Psoas muscle (tissue), 8 donors: ENCODE results near the gene HSBP1L1. TPM values are rescaled to one million over a fixed set of nuclear protein-coding genes. Genes with fewer than 3 reads are reported as not detected.
A peak's percentile ranks its signal among the peaks of the same experiment; 100 is the strongest.

Experiments used
- ATAC-seq, 4 donors: fragments of 200-7000 bp; cut with Tn5 transposase; one replicate each; pipeline ENCODE4 v1.9.1; 2020; ENCODE audit warnings: moderate library complexity in 3 of 4, mild to moderate bottlenecking in 2 of 4
- DNase-seq, 2 donors: peaks; one replicate each; pipeline ENCODE4 v3.0.0-alpha.2; 2020
- H3K27ac ChIP-seq: fragments of 200-600 bp; one replicate; pipeline ENCODE4 v1.8.0; 2022
- H3K27me3 ChIP-seq, 3 donors: fragments of 200-600 bp in 1 of 3; one replicate each; pipeline versions ENCODE4 v1.6.1 to v1.8.0; 2013 to 2022; ENCODE audit warnings: low read length in 2 of 3, mild to moderate bottlenecking in 2 of 3, moderate library complexity in 1 of 3; ENCODE audit not compliant: insufficient read depth in 3 of 3
- H3K36me3 ChIP-seq, 2 donors: fragments of 200-600 bp in 1 of 2; one replicate each; pipeline versions ENCODE4 v1.6.1 to v1.8.0; 2013 to 2022; ENCODE audit warnings: low read depth in 1 of 2, mild to moderate bottlenecking in 1 of 2, moderate library complexity in 1 of 2; ENCODE audit not compliant: insufficient read depth in 1 of 2
- H3K4me1 ChIP-seq: fragments of 200-600 bp; one replicate; pipeline ENCODE4 v1.8.0; 2022
- H3K4me3 ChIP-seq: fragments of 200-600 bp; one replicate; pipeline ENCODE4 v1.8.0; 2022; ENCODE audit warnings: mild to moderate bottlenecking
- H3K9me3 ChIP-seq: fragments of 200-600 bp; one replicate; pipeline ENCODE4 v1.8.0; 2022
- WGBS, 3 donors: extraction: QIAGEN DNeasy Blood & Tissue Kit; methylation state at CpG; one replicate each; pipeline versions ENCODE4 v1.1.6 to v1.1.7; 2013; 5-methylcytosine and 5-hydroxymethylcytosine counted together
- intact Hi-C, 2 donors: fragments of 100-400 bp; cut with DNase I; formaldehyde crosslinking; loops; one replicate each; pipeline versions ENCODE4 v1.11.0 to v1.14.2; 2022
- polyA plus RNA-seq, 3 donors: library from polyadenylated mRNA; stranded (reverse); fragments of 200-250 nt; gene quantifications; one replicate each; pipeline ENCODE4 v1.2.3, GENCODE V29; 2013
- total RNA-seq, 4 donors: library from RNA; stranded (reverse); fragmentation: NEBNext Ultra II Directional in 2 of 4; extraction: Animal tissue kit (Norgen Biotek cat#: 25700) in 2 of 4; gene quantifications; one replicate each; pipeline versions ENCODE4 v1.2.1 to v1.2.4, GENCODE V29; 2021 to 2023
- TF ChIP-seq, protein P1 (sequence below): fragments of 200-600 bp; IDR thresholded peaks from one replicate; pipeline ENCODE4 v1.8.0; 2022; ENCODE audit warnings: antibody characterized with exemption
- donor health status: healthy with polysubstance abuse.
- donor health status: DM: no; HTN: no; CAD: no; lungs with moderate emphysema.
- donor health status: Bipolar disorder and iron deficiency.
- donor health status: healthy.
- donor health status: DM: yes; HTN: yes; CAD: no.
- donor health status: DM: no; HTN: no; CAD: no.
- donor health status: DM: no; HTN: no; CAD: no.
- donor health status: DM: yes; HTN: yes; CAD: no.

Gene HSBP1L1
- total and polyA plus RNA-seq, 7 donors, result 2.5 to 11.9 (median 8.7) TPM

DNA sequence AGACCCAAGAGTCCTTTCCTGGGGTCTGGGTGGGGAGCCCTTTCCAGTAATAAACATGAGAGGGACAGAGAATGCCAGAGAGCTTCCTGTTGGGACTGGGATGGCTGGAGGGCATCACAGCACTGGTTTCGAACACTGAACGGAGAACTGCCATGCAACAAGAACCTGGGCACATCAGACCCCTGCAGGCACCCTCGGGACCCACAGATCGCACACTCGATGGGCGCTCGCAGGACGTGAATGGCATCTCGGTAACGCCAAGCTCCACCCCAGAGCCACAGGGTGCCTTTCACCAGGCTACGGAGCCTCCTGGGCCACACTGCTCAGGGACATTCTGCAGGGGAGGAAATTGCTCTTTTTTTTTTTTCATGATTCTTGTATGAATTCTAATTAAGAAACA, 38.1 kb upstream of the HSBP1L1 start:
- Histone ChIP-seq H3K4me1 (peaks cover 30% of the 10 kb centered on the region), H3K4me3 (no peak overlapping the region), H3K27me3 (no peaks in the 10 kb centered on the region), H3K9me3 (peaks cover 10% of the 10 kb centered on the region), H3K27ac (no peak overlapping the region), H3K36me3 (peaks cover 0 to 19% of the 10 kb centered on the region in 2 donors)
- DNase-seq, result peak in 1 of 2 donors; percentile 43
- TF ChIP-seq, protein P1, sequence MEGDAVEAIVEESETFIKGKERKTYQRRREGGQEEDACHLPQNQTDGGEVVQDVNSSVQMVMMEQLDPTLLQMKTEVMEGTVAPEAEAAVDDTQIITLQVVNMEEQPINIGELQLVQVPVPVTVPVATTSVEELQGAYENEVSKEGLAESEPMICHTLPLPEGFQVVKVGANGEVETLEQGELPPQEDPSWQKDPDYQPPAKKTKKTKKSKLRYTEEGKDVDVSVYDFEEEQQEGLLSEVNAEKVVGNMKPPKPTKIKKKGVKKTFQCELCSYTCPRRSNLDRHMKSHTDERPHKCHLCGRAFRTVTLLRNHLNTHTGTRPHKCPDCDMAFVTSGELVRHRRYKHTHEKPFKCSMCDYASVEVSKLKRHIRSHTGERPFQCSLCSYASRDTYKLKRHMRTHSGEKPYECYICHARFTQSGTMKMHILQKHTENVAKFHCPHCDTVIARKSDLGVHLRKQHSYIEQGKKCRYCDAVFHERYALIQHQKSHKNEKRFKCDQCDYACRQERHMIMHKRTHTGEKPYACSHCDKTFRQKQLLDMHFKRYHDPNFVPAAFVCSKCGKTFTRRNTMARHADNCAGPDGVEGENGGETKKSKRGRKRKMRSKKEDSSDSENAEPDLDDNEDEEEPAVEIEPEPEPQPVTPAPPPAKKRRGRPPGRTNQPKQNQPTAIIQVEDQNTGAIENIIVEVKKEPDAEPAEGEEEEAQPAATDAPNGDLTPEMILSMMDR, result no peak
- ATAC-seq, result no peak
- intact Hi-C loops, result loop anchor here in 1 of 2 donors (10.0 kb wide), 1 partner anchor 252 kb away; the partner anchor contains the start of gene CTDP1
- 92 to 94% (median 93%) methylated on average over 11 of the region's 11 CpGs for WGBS, 3 donors

DNA sequence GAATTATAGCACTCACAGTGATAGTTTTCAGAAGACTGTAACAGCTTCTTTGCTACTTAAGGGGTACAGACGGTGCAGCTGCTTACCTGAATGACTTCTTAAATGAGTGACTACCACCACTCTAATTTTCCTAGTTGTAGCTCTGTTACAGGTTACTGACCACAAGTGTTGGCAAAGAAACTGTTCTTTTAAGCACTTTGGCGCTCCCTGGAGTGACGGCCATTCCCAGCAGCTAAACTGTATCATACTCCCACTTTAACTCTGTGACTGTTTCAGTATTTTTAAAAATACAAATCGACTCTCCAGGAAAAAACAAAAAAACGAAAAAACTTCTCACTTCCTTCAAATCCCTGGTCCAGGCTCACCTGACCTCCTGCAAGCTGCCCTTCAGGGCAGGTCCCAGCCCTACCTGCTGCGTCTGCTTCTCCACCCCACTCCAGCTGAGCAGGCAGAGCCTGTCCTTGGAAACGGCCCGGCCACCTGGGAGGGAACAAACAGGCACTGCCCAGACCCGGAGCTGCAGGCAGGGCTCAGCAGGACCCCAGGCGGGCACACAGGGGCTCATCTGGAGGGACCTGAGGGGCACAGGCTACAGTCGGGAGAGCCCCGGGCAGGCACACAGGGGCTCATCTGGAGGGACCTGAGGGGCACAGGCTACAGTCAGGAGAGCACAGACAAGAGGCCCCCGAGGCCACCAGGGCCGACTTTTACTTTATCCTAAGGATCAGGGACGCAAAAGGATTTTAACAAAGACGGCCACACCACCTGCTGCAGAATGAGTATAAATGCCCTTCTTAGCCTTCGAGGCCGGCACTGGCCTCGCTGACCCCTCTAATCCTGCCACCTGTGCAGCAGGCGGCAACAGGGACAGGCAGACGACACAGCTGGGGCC, 37.5 kb upstream of the HSBP1L1 start:
- Histone ChIP-seq H3K4me1 (peaks cover 30% of the 10 kb centered on the region), H3K9me3 (peaks cover 10% of the 10 kb centered on the region), H3K27ac (no peak overlapping the region), H3K27me3 (no peaks in the 10 kb centered on the region), H3K36me3 (peaks cover 0 to 19% of the 10 kb centered on the region in 2 donors), H3K4me3 (no peak overlapping the region)
- intact Hi-C loops, result loop anchor here in 1 of 2 donors (10.0 kb wide), 1 partner anchor 252 kb away; the partner anchor contains the start of gene CTDP1
- ATAC-seq (no peak), DNase-seq (peak in 1 of 2 donors; percentile 52)
- TF ChIP-seq, protein P1, result no peak
- 68 to 85% (median 73%) methylated on average over 21 of the region's 21 CpGs for WGBS, 3 donors

DNA sequence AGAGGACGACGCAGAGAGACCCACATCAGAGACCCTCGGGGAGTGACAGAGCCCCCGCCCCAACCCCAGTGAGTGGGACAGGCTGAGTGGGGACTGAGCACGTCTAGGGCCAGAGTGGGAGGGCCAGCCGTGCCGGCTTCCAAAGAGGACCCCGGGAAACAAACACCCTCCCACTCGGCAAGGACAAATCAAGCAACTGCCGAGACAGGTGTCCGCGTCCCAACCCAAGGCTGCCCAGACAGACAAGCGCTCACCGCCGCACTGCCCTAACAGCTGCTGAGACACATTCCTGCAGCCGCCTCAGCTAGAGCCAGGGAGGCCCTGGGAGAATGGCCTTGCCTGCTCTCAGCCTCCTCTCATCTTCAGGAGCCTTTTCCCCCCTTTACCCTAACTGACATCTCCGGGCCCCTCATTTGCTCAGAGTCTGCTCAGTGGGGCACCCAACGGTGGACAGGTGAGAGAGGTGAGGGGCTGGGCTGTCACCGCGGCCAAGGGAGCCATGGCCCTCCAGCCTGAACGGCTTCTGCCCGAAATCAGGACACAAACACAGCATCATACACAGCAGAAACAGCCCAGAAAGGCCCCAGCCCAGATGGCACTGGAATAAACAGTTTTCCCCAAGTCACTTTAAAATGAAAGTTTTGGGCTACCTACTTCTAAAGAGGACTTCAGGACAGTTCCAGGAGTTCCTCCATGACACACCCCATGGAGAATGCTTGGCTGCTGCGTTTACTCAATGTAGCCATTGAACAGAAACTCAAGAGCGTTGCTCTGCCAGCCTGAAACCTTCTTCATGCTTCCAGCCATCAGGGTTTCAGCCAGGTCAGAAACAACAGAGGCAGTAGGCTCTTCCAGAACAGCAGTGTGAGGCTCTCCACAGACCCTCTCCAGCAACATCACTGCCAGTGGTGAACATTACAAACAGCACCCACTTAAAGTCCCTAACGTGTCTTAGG, 36.6 kb upstream of the HSBP1L1 start:
- H3K27ac ChIP-seq, result no peak overlapping the region
- peak in 1 of 2 donors; percentile 49 for DNase-seq
- peaks cover 0 to 19% of the 10 kb centered on the region in 2 donors for H3K36me3 ChIP-seq
- intact Hi-C loops, result loop anchor here in 1 of 2 donors (10.0 kb wide), 1 partner anchor 253 kb away; the partner anchor contains the start of gene CTDP1
- H3K27me3 ChIP-seq, result no peaks in the 10 kb centered on the region
- H3K4me1 ChIP-seq, result peaks cover 30% of the 10 kb centered on the region
- H3K9me3 ChIP-seq, result peaks cover 17% of the 10 kb centered on the region
- 64 to 85% (median 74%) methylated on average over 25 of the region's 25 CpGs for WGBS, 3 donors
- peak in 2 of 4 donors; percentile 25 to 35 for ATAC-seq
- TF ChIP-seq, protein P1, result no peak
- H3K4me3 ChIP-seq, result no peak overlapping the region

DNA sequence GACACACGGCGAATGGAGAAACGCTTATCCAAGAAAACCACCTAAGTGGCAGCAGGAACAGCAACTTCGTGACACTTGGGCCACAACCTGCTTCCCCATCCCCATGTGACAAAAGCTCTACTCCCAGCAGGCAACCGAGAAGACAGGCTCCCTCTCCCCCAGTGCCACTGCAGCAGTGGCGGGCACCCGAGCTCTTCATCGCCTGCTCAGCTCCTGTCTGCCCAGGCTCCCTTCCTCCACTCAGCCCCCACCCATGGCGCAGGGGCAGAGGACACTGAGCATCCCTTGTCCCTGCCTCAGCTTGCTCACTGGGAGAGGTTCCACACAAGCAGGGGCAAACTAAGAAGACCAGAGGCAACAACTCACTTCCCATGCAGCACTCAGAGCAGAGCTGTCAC, 35.9 kb upstream of the HSBP1L1 start:
- no peak overlapping the region for H3K4me3 ChIP-seq
- intact Hi-C loops, result loop anchor here in 1 of 2 donors (10.0 kb wide), 1 partner anchor 254 kb away; the partner anchor contains the start of gene CTDP1
- peaks cover 0 to 17% of the 10 kb centered on the region in 2 donors for H3K36me3 ChIP-seq
- DNase-seq, result peak in 1 of 2 donors; percentile 32
- TF ChIP-seq, protein P1, result no peak
- no peak for ATAC-seq
- H3K9me3 ChIP-seq, result peaks cover 22% of the 10 kb centered on the region
- 96 to 99% (median 99%) methylated on average over 9 of the region's 9 CpGs for WGBS, 3 donors
- no peaks in the 10 kb centered on the region for H3K27me3 ChIP-seq
- peaks cover 30% of the 10 kb centered on the region for H3K4me1 ChIP-seq
- no peak overlapping the region for H3K27ac ChIP-seq
